ENCODE data around the gene NME9. TPM values are rescaled to one million over a fixed set of nuclear protein-coding genes. Genes with fewer than 3 reads are reported as not detected.

The NME9 gene
- total RNA-seq, 1 donor from 2014 or later: 2.4 TPM

DNA sequence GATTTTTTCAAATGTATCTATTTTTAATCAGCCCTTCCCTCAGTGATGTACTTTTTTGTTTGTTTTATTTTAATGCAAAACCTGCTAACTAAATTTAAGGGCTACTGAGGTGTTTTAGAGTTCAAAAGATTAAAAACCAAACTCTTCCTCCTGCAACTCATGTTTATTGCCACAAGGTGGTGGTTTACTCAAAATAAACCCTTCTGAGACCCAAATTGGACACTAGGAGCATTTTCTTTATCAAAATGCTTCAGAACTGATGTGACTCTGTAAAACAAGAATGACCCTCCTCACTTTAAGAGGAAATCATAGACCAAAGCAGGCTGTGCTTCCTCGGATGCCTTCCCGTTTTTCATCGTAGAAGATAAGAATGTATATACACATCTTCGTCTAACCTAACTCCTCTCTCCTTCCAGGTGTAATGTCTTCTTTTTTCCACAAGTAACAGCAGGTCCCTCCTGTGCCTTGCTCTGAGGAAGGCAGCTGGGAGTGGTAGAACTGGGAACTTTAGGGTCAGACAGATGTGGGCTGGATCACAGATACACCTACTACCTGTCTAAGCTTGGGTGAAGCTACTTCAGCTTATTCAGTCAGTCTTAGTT lies 2.9 kb upstream of the NME9 start:
- Mint-ChIP-seq H3K4me1 (ENCODE audit: low read depth) (peaks cover 16% of the 10 kb centered on the region), H3K27me3 (peaks cover 3% of the 10 kb centered on the region), H3K9me3 (ENCODE audit: low read depth) (no peaks in the 10 kb centered on the region), H3K36me3 (ENCODE audit: insufficient read depth) (no peaks in the 10 kb centered on the region), H3K4me3 (ENCODE audit: low read depth) (no peak overlapping the region), H3K27ac (no peak overlapping the region)
- peak; percentile 66 for TF ChIP-seq CTCF (IDR thresholded peaks at IDR 0.05; ENCODE audit: unreplicated experiment)
- no peak for DNase-seq (ENCODE audit: low spot score, unreplicated experiment)

- no peak overlapping the region for H3K4me3 Mint-ChIP-seq (ENCODE audit: low read depth)
- H3K27ac Mint-ChIP-seq: no peak overlapping the region
- peaks cover 3% of the 10 kb centered on the region for H3K27me3 Mint-ChIP-seq
Observed at GRCh38 chr3:138331143-138331894, 1.7 kb upstream of the NME9 start.

DNA sequence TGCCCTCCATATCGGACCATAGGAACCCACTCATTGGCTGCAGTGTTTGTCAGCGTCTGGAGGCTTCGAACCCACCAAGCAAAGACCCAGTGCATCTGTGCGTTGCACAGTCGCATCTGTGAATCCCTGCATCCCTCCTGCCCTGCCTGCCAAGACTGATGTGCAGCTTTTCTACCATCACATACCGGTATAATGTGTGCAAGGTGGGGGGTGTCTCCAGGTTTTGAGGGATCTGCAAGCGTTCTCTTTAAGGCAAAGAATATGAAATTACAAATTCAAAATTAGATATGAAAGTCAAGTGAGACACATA lies 288 bp upstream of the NME9 start:
- H3K36me3 Mint-ChIP-seq (ENCODE audit: insufficient read depth): no peaks in the 10 kb centered on the region
- no peaks in the 10 kb centered on the region for H3K9me3 Mint-ChIP-seq (ENCODE audit: low read depth)
- peak overlapping the region; percentile 91 for H3K4me3 Mint-ChIP-seq (ENCODE audit: low read depth)
- H3K27me3 Mint-ChIP-seq: peaks cover 5% of the 10 kb centered on the region
- H3K4me1 Mint-ChIP-seq (ENCODE audit: low read depth): peaks cover 11% of the 10 kb centered on the region
- peak overlapping the region; percentile 70 for H3K27ac Mint-ChIP-seq
- no peak for DNase-seq (ENCODE audit: low spot score, unreplicated experiment)
- TF ChIP-seq CTCF (IDR thresholded peaks at IDR 0.05; ENCODE audit: unreplicated experiment): no peak

More at GRCh38 chr3:138331143-138331894, 1.7 kb upstream of the NME9 start:
- Mint-ChIP-seq H3K4me1 (ENCODE audit: low read depth) (peaks cover 16% of the 10 kb centered on the region), H3K36me3 (ENCODE audit: insufficient read depth) (no peaks in the 10 kb centered on the region), H3K9me3 (ENCODE audit: low read depth) (no peaks in the 10 kb centered on the region)
- DNase-seq (ENCODE audit: low spot score, unreplicated experiment): no peak
- no peak for TF ChIP-seq CTCF (IDR thresholded peaks at IDR 0.05; ENCODE audit: unreplicated experiment)

- Mint-ChIP-seq H3K9me3 (ENCODE audit: low read depth) (no peaks in the 10 kb centered on the region), H3K36me3 (ENCODE audit: insufficient read depth) (no peaks in the 10 kb centered on the region), H3K4me1 (ENCODE audit: low read depth) (peaks cover 5% of the 10 kb centered on the region), H3K27ac (no peak overlapping the region), H3K27me3 (peaks cover 7% of the 10 kb centered on the region), H3K4me3 (ENCODE audit: low read depth) (peak overlapping the region; percentile 91)
- DNase-seq (ENCODE audit: low spot score, unreplicated experiment): no peak
- no peak for TF ChIP-seq CTCF (IDR thresholded peaks at IDR 0.05; ENCODE audit: unreplicated experiment)
Observed at GRCh38 chr3:138328341-138328740, 1.3 kb downstream of the NME9 start.

- DNase-seq (ENCODE audit: low spot score, unreplicated experiment): no peak
- H3K4me3 Mint-ChIP-seq (ENCODE audit: low read depth): no peak overlapping the region
- no peak overlapping the region for H3K27ac Mint-ChIP-seq
- no peaks in the 10 kb centered on the region for H3K36me3 Mint-ChIP-seq (ENCODE audit: insufficient read depth)
- H3K9me3 Mint-ChIP-seq (ENCODE audit: low read depth): no peaks in the 10 kb centered on the region
- no peak for TF ChIP-seq CTCF (IDR thresholded peaks at IDR 0.05; ENCODE audit: unreplicated experiment)
- peaks cover 5% of the 10 kb centered on the region for H3K4me1 Mint-ChIP-seq (ENCODE audit: low read depth)
- peaks cover 7% of the 10 kb centered on the region for H3K27me3 Mint-ChIP-seq
Observed at GRCh38 chr3:138327831-138328230, 1.8 kb downstream of the NME9 start.

Measured in progenitor cell of endocrine pancreas (in vitro differentiated cells).